ENCODE measurements around the gene TUBB4B. TPM values are rescaled to one million over a fixed set of nuclear protein-coding genes. Genes with fewer than 3 reads are reported as not detected.

The TUBB4B gene
- total RNA-seq, 2 donors from 2014 or later, result 328 to 415 TPM

GRCh38 chr9:137220317-137221094 is 20.6 kb upstream of the TUBB4B start:
- no peaks in the 10 kb centered on the region for H3K36me3 ChIP-seq (ENCODE audit: control insufficient read depth, insufficient read depth, low read length)
- no peaks in the 10 kb centered on the region for H3K27me3 ChIP-seq (ENCODE audit: control insufficient read depth, insufficient read depth, low read length, poor library complexity, severe bottlenecking)
- 95% methylated on average over 42 to 52 of the region's 52 CpGs for WGBS, 2 experiments (ENCODE audit: insufficient coverage in 1 of 2, insufficient read length in 1 of 2)
- Mint-ChIP-seq H3K36me3 (ENCODE audit: low read depth) (peaks cover 6% of the 10 kb centered on the region), H3K4me1 (peaks cover 15% of the 10 kb centered on the region), H3K27me3 (ENCODE audit: insufficient read depth) (no peaks in the 10 kb centered on the region), H3K27ac (peak overlapping the region; percentile 48), H3K4me3 (peak overlapping the region; percentile 30), H3K9me3 (no peaks in the 10 kb centered on the region)
- DNase-seq, result no peak
- H3K9ac ChIP-seq (ENCODE audit: extremely low read depth, low read length, poor library complexity, severe bottlenecking), result no peak overlapping the region
- no peaks in the 10 kb centered on the region for H3K9me3 ChIP-seq (ENCODE audit: control insufficient read depth, low read length)
- H3K4me1 ChIP-seq (ENCODE audit: control insufficient read depth, insufficient read depth, low read length), result peaks cover 23% of the 10 kb centered on the region
- H3K27ac ChIP-seq (ENCODE audit: low read depth, low read length), result no peak overlapping the region
- no peak overlapping the region for H3K4me3 ChIP-seq (ENCODE audit: low read length)
- no peak for TF ChIP-seq CTCF (conservative IDR thresholded peaks at IDR 0.05)

- Histone ChIP-seq H3K4me1 (ENCODE audit: control insufficient read depth, insufficient read depth, low read length) (peaks cover 23% of the 10 kb centered on the region), H3K36me3 (ENCODE audit: control insufficient read depth, insufficient read depth, low read length) (no peaks in the 10 kb centered on the region), H3K9ac (ENCODE audit: extremely low read depth, low read length, poor library complexity, severe bottlenecking) (no peak overlapping the region), H3K9me3 (ENCODE audit: control insufficient read depth, low read length) (no peaks in the 10 kb centered on the region), H3K27ac (ENCODE audit: low read depth, low read length) (no peak overlapping the region), H3K27me3 (ENCODE audit: control insufficient read depth, insufficient read depth, low read length, poor library complexity, severe bottlenecking) (no peaks in the 10 kb centered on the region), H3K4me3 (ENCODE audit: low read length) (no peak overlapping the region)
- DNase-seq, result no peak
- Mint-ChIP-seq H3K27me3 (ENCODE audit: insufficient read depth) (no peaks in the 10 kb centered on the region), H3K4me1 (peaks cover 15% of the 10 kb centered on the region), H3K36me3 (ENCODE audit: low read depth) (peaks cover 3% of the 10 kb centered on the region), H3K9me3 (no peaks in the 10 kb centered on the region), H3K4me3 (peak overlapping the region; percentile 43), H3K27ac (peak overlapping the region; percentile 26)
- TF ChIP-seq CTCF (conservative IDR thresholded peaks at IDR 0.05), result no peak
- WGBS, 2 experiments (ENCODE audit: insufficient coverage in 1 of 2, insufficient read length in 1 of 2), result 93 to 100% methylated on average over 1 to 11 of the region's 14 CpGs
Measured at GRCh38 chr9:137221095-137221505, 20.0 kb upstream of the TUBB4B start.

GRCh38 chr9:137221506-137222111 is 19.5 kb upstream of the TUBB4B start:
- H3K4me1 Mint-ChIP-seq, result peaks cover 15% of the 10 kb centered on the region
- peak overlapping the region; percentile 43 for H3K4me3 Mint-ChIP-seq
- Histone ChIP-seq H3K4me1 (ENCODE audit: control insufficient read depth, insufficient read depth, low read length) (peaks cover 23% of the 10 kb centered on the region), H3K9ac (ENCODE audit: extremely low read depth, low read length, poor library complexity, severe bottlenecking) (no peak overlapping the region), H3K9me3 (ENCODE audit: control insufficient read depth, low read length) (no peaks in the 10 kb centered on the region), H3K27me3 (ENCODE audit: control insufficient read depth, insufficient read depth, low read length, poor library complexity, severe bottlenecking) (no peaks in the 10 kb centered on the region), H3K27ac (ENCODE audit: low read depth, low read length) (no peak overlapping the region), H3K4me3 (ENCODE audit: low read length) (no peak overlapping the region), H3K36me3 (ENCODE audit: control insufficient read depth, insufficient read depth, low read length) (no peaks in the 10 kb centered on the region)
- no peak for TF ChIP-seq CTCF (conservative IDR thresholded peaks at IDR 0.05)
- WGBS, 2 experiments (ENCODE audit: insufficient coverage in 1 of 2, insufficient read length in 1 of 2), result 7 to 22% methylated on average over 8 to 61 of the region's 61 CpGs
- H3K36me3 Mint-ChIP-seq (ENCODE audit: low read depth), result peaks cover 3% of the 10 kb centered on the region
- no peaks in the 10 kb centered on the region for H3K27me3 Mint-ChIP-seq (ENCODE audit: insufficient read depth)
- DNase-seq, result peak; percentile 87
- H3K27ac Mint-ChIP-seq, result no peak overlapping the region
- H3K9me3 Mint-ChIP-seq, result no peaks in the 10 kb centered on the region

All from endodermal cell (in vitro differentiated cells).